Omental fat pad (tissue), 4 donors: Measurements from ENCODE around the gene ARRDC1. TPM values are rescaled to one million over a fixed set of nuclear protein-coding genes. Genes with fewer than 3 reads are reported as not detected.

Source experiments
- ATAC-seq: fragments of 150-250 bp; one replicate; pipeline ENCODE4 v1.9.1; 2016; ENCODE audit warnings: mild to moderate bottlenecking, moderate library complexity; ENCODE audit not compliant: low FRiP score
- DNase-seq: peaks from one replicate; pipeline ENCODE4 v3.0.0-alpha.2; 2019; ENCODE audit warnings: low spot score
- CTCF ChIP-seq, 3 donors: fragments of 450-650 bp; IDR thresholded peaks; one replicate each; pipeline ENCODE4 v1.5.1; 2016 to 2017; ENCODE audit warnings: antibody characterized with exemption in 3 of 3, mild to moderate bottlenecking in 3 of 3, moderate library complexity in 2 of 3
- total RNA-seq, 4 donors: library from RNA; depleted of rRNA; stranded (reverse); fragments of >200 nt; gene quantifications; one replicate each; pipeline ENCODE4 v1.1.0, GENCODE V29; 2016

Gene ARRDC1
- total RNA-seq, 4 donors from 2014 or later: 23.4 to 39.2 (median 33.3) TPM

- ATAC-seq: no peak
- no peak for DNase-seq
- TF ChIP-seq CTCF (IDR thresholded peaks at IDR 0.05): no peak
Observed at GRCh38 chr9:137640862-137641261, 35.4 kb downstream of the ARRDC1 start.

GRCh38 chr9:137642118-137642601 is 36.7 kb downstream of the ARRDC1 start:
- TF ChIP-seq CTCF (IDR thresholded peaks at IDR 0.05): no peak
- DNase-seq (no peak), ATAC-seq (no peak)

- no peak for DNase-seq
- ATAC-seq: no peak
- TF ChIP-seq CTCF (IDR thresholded peaks at IDR 0.05): no peak
Observed at GRCh38 chr9:137642892-137643291, 37.4 kb downstream of the ARRDC1 start.

GRCh38 chr9:137643921-137644320 is 38.4 kb downstream of the ARRDC1 start:
- no peak for DNase-seq
- ATAC-seq: no peak
- TF ChIP-seq CTCF (IDR thresholded peaks at IDR 0.05): no peak

- ATAC-seq (no peak), DNase-seq (no peak)
- no peak for TF ChIP-seq CTCF (IDR thresholded peaks at IDR 0.05)
Observed at GRCh38 chr9:137645211-137645610, 39.7 kb downstream of the ARRDC1 start.

- DNase-seq (no peak), ATAC-seq (no peak)
- TF ChIP-seq CTCF (IDR thresholded peaks at IDR 0.05): no peak
Observed at GRCh38 chr9:137646341-137646740, 40.9 kb downstream of the ARRDC1 start.

GRCh38 chr9:137647096-137647714 is 41.7 kb downstream of the ARRDC1 start:
- no peak for TF ChIP-seq CTCF (IDR thresholded peaks at IDR 0.05)
- no peak for DNase-seq
- no peak for ATAC-seq
